Neural cell (in vitro differentiated cells): ENCODE measurements around the gene TOX2. TPM values are rescaled to one million over a fixed set of nuclear protein-coding genes. Genes with fewer than 3 reads are reported as not detected.

Source experiments
- H2AFZ ChIP-seq: fragments of 200-600, 300-800 bp; sonication (generic), shearing (Covaris generic); 2 replicates; pipeline ENCODE4 v1.6.0; 2014; ENCODE audit warnings: low read depth, mild to moderate bottlenecking, antibody characterized with exemption, low read length, moderate library complexity
- H3F3A ChIP-seq: fragments of 200-600 bp; shearing (Covaris generic); 2 replicates; pipeline ENCODE4 v1.6.1; 2016; ENCODE audit warnings: mild to moderate bottlenecking, moderate library complexity, mixed read lengths, antibody characterized with exemption, low read length; ENCODE audit not compliant: insufficient read depth, poor library complexity, severe bottlenecking
- H3K27ac ChIP-seq: fragments of 200-600, 300-800 bp; sonication (generic), shearing (Covaris generic); 2 replicates; pipeline ENCODE4 v1.5.1; 2014; ENCODE audit warnings: mild to moderate bottlenecking, low read length, moderate library complexity
- H3K27me3 ChIP-seq: fragments of 300-800, 200-600 bp; sonication (generic), shearing (Covaris generic); 2 replicates; pipeline ENCODE4 v1.6.0; 2014; ENCODE audit warnings: mild to moderate bottlenecking, low read depth, low read length, moderate library complexity; ENCODE audit not compliant: insufficient read depth
- H3K36me3 ChIP-seq: fragments of 300-800, 200-600 bp; sonication (generic), shearing (Covaris generic); 2 replicates; pipeline ENCODE4 v1.5.1; 2014; ENCODE audit warnings: mild to moderate bottlenecking, antibody characterized with exemption, low read length, moderate library complexity; ENCODE audit not compliant: insufficient read depth
- H3K4me2 ChIP-seq: fragments of 300-800, 200-600 bp; sonication (generic), shearing (Covaris generic); 2 replicates; pipeline ENCODE4 v1.6.0; 2014; ENCODE audit warnings: mild to moderate bottlenecking, low read length
- H3K4me3 ChIP-seq: fragments of 300-800, 200-600 bp; sonication (generic), shearing (Covaris generic); 2 replicates; pipeline ENCODE4 v1.5.1; 2014; ENCODE audit warnings: mild to moderate bottlenecking, low read length, moderate library complexity
- H3K79me2 ChIP-seq: fragments of 200-600 bp; shearing (Covaris generic); replicated peaks from 2 replicates; pipeline ENCODE4 v1.6.0; 2014; ENCODE audit warnings: mild to moderate bottlenecking, low read length, moderate library complexity; ENCODE audit not compliant: insufficient read depth
- H3K9ac ChIP-seq: fragments of 300-800, 200-600 bp; sonication (generic), shearing (Covaris generic); 2 replicates; pipeline ENCODE4 v1.6.1; 2016; ENCODE audit warnings: mild to moderate bottlenecking, low read length, mixed read lengths
- H3K9me2 ChIP-seq: fragments of 200-600 bp; shearing (Covaris generic); 2 replicates; pipeline ENCODE4 v1.6.1; 2016; ENCODE audit warnings: mild to moderate bottlenecking, low read length, mixed read lengths; ENCODE audit not compliant: insufficient read depth
- H3K9me3 ChIP-seq: fragments of 200-600, 300-800 bp; sonication (generic), shearing (Covaris generic); 2 replicates; pipeline ENCODE4 v1.6.1; 2016; ENCODE audit warnings: mild to moderate bottlenecking, mixed run types, low read length, moderate library complexity, mixed read lengths
- H4K20me1 ChIP-seq: fragments of 200-600 bp; shearing (Covaris generic); 2 replicates; pipeline ENCODE4 v1.6.1; 2016; ENCODE audit warnings: mild to moderate bottlenecking, mixed run types; ENCODE audit not compliant: insufficient read depth
- EP300 ChIP-seq: fragments of 450-650 bp; conservative IDR thresholded peaks from 2 replicates; pipeline ENCODE4 v1.6.1; 2014; ENCODE audit warnings: antibody characterized with exemption, mild to moderate bottlenecking, moderate library complexity; ENCODE audit not compliant: poor library complexity, severe bottlenecking
- EZH2 ChIP-seq: fragments of 200-600, 300-800 bp; shearing (Covaris generic), sonication (generic); IDR thresholded peaks from 2 replicates; pipeline ENCODE4 v1.6.1; 2014; ENCODE audit warnings: antibody characterized with exemption, low read length, borderline replicate concordance, mild to moderate bottlenecking; ENCODE audit not compliant: insufficient read depth, poor library complexity, severe bottlenecking
- MXI1 ChIP-seq: fragments of 450-650 bp; conservative IDR thresholded peaks from 2 replicates; pipeline ENCODE4 v1.6.1; 2014; ENCODE audit warnings: antibody characterized with exemption, mild to moderate bottlenecking; ENCODE audit not compliant: poor library complexity, severe bottlenecking
- POLR2AphosphoS5 ChIP-seq: IDR thresholded peaks from 2 replicates; pipeline ENCODE4 v1.6.1; 2012
- RAD21 ChIP-seq: fragments of 450-650 bp; conservative IDR thresholded peaks from 2 replicates; pipeline ENCODE4 v1.6.1; 2014; ENCODE audit warnings: antibody characterized with exemption, mild to moderate bottlenecking, moderate library complexity
- SMC3 ChIP-seq: fragments of 450-650 bp; conservative IDR thresholded peaks from 2 replicates; pipeline ENCODE4 v1.6.1; 2014; ENCODE audit warnings: antibody characterized with exemption, mild to moderate bottlenecking, moderate library complexity; ENCODE audit not compliant: poor library complexity
- TAF1 ChIP-seq: IDR thresholded peaks from 2 replicates; pipeline ENCODE4 v1.6.1; 2012; ENCODE audit warnings: low read depth
- polyA plus RNA-seq: library from polyadenylated mRNA; depleted of rRNA; stranded (reverse); fragments of >200 nt; gene quantifications from 2 replicates; pipeline ENCODE4 v1.2.3, GENCODE V29; 2014
- TF ChIP-seq, protein P1 (sequence below): IDR thresholded peaks from 2 replicates; pipeline ENCODE4 v1.6.1; 2012; ENCODE audit warnings: borderline replicate concordance
- TF ChIP-seq, protein P2 (sequence below): fragments of 450-650 bp; IDR thresholded peaks from 2 replicates; pipeline ENCODE4 v1.5.1; 2014; ENCODE audit warnings: antibody characterized with exemption, mild to moderate bottlenecking, moderate library complexity; ENCODE audit not compliant: poor library complexity, severe bottlenecking

TOX2 gene
- polyA plus RNA-seq, 1 donor from 2014 or later = 0.89 TPM

DNA sequence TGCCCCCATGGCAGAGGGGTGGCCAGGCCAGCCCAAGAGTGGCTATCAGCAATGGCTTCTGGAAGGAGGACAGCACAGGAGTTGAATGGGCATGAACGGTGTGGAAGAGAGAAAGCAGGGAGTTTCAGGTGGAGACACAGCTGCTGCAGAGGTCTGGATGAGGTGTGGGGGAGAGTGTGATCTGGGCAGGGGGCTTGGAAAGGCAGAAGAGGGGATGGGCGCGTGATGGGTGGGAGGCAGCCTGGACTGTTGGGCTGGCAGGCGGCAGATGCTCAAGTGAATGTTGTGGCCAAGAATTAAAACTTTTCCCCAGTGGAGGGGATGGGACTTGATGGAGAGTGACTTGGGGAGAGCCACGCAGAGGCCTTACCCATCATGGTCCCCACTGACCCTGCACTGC is 46.5 kb downstream of the TOX2 start:
- Histone ChIP-seq H3K27me3 (no peaks in the 10 kb centered on the region), H3F3A (no peaks in the 10 kb centered on the region), H3K4me3 (no peak overlapping the region), H4K20me1 (no peaks in the 10 kb centered on the region), H3K4me2 (no peak overlapping the region), H3K9me2 (no peaks in the 10 kb centered on the region), H3K36me3 (no peaks in the 10 kb centered on the region), H3K79me2 (no peaks in the 10 kb centered on the region), H3K27ac (no peak overlapping the region), H2AFZ (no peak overlapping the region), H3K9ac (no peak overlapping the region), H3K9me3 (no peaks in the 10 kb centered on the region)
- TF ChIP-seq EZH2 (no peak), TAF1 (no peak), POLR2AphosphoS5 (no peak), RAD21 (no peak), MXI1 (no peak), EP300 (no peak), SMC3 (no peak)
- TF ChIP-seq, protein P1, sequence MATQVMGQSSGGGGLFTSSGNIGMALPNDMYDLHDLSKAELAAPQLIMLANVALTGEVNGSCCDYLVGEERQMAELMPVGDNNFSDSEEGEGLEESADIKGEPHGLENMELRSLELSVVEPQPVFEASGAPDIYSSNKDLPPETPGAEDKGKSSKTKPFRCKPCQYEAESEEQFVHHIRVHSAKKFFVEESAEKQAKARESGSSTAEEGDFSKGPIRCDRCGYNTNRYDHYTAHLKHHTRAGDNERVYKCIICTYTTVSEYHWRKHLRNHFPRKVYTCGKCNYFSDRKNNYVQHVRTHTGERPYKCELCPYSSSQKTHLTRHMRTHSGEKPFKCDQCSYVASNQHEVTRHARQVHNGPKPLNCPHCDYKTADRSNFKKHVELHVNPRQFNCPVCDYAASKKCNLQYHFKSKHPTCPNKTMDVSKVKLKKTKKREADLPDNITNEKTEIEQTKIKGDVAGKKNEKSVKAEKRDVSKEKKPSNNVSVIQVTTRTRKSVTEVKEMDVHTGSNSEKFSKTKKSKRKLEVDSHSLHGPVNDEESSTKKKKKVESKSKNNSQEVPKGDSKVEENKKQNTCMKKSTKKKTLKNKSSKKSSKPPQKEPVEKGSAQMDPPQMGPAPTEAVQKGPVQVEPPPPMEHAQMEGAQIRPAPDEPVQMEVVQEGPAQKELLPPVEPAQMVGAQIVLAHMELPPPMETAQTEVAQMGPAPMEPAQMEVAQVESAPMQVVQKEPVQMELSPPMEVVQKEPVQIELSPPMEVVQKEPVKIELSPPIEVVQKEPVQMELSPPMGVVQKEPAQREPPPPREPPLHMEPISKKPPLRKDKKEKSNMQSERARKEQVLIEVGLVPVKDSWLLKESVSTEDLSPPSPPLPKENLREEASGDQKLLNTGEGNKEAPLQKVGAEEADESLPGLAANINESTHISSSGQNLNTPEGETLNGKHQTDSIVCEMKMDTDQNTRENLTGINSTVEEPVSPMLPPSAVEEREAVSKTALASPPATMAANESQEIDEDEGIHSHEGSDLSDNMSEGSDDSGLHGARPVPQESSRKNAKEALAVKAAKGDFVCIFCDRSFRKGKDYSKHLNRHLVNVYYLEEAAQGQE = no peak
- TF ChIP-seq, protein P2, sequence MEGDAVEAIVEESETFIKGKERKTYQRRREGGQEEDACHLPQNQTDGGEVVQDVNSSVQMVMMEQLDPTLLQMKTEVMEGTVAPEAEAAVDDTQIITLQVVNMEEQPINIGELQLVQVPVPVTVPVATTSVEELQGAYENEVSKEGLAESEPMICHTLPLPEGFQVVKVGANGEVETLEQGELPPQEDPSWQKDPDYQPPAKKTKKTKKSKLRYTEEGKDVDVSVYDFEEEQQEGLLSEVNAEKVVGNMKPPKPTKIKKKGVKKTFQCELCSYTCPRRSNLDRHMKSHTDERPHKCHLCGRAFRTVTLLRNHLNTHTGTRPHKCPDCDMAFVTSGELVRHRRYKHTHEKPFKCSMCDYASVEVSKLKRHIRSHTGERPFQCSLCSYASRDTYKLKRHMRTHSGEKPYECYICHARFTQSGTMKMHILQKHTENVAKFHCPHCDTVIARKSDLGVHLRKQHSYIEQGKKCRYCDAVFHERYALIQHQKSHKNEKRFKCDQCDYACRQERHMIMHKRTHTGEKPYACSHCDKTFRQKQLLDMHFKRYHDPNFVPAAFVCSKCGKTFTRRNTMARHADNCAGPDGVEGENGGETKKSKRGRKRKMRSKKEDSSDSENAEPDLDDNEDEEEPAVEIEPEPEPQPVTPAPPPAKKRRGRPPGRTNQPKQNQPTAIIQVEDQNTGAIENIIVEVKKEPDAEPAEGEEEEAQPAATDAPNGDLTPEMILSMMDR = no peak

DNA sequence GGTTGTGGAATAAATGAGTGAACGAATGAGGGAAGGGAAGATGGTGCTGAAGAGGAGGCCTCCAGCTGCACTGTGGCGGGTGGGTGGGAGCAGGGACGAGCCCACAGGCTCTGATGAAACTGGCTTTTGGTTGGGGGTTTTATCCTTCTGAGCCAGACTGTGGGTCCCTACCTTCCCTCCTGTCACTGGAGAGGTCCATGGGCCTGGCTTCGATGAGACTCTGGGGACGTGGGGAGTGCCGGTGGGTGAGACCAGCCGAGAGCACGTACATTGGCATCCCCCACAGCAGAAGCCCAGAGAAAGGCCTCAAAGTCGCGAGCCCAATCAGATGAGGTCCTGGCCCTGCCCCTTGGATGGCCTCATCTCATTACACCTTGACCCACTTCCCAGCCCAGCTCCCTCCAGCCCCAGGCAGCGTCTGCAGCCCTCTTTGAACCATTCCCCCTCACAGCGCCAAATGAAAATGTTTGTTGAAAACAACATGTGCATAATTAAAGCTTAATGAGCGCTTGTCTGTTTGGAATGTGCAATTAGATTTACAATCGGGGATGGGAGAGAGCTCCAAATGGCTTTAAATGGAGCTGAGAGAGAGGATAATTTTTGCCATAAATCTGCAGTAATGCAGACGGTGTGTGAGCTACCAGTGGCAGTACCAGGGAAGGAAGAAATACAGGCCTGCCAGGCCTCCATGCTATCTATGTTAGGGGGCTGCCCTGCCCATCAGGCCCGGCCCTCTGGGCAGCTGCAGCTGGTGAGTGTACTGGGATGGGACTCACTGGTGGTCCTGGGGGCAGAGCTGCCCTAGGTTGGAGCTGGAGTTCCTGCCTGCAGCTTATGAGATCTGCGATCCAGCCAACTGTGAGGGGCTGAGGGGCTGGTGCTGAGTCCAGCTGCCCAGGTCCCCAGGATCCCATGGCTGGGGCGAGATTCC is 47.2 kb downstream of the TOX2 start:
- TF ChIP-seq MXI1 = no peak
- no peak for TF ChIP-seq EZH2
- TF ChIP-seq, protein P2 = no peak
- TF ChIP-seq RAD21 = no peak
- no peak for TF ChIP-seq POLR2AphosphoS5
- no peak for TF ChIP-seq EP300
- TF ChIP-seq SMC3 = no peak

More for the DNA sequence above, 47.2 kb downstream of the TOX2 start:
- no peak overlapping the region for H3K9ac ChIP-seq
- H4K20me1 ChIP-seq = no peaks in the 10 kb centered on the region
- no peaks in the 10 kb centered on the region for H3K36me3 ChIP-seq
- H3K27me3 ChIP-seq = no peaks in the 10 kb centered on the region
- no peak overlapping the region for H2AFZ ChIP-seq
- H3K27ac ChIP-seq = no peak overlapping the region
- no peaks in the 10 kb centered on the region for H3K79me2 ChIP-seq
- H3K9me3 ChIP-seq = no peaks in the 10 kb centered on the region
- no peak overlapping the region for H3K4me2 ChIP-seq
- no peaks in the 10 kb centered on the region for H3K9me2 ChIP-seq
- no peaks in the 10 kb centered on the region for H3F3A ChIP-seq
- no peak overlapping the region for H3K4me3 ChIP-seq
